Tongue (tissue), 2 donors: ENCODE measurements around the gene TMEM132A. TPM values are rescaled to one million over a fixed set of nuclear protein-coding genes. Genes with fewer than 3 reads are reported as not detected.
"Not testable (repeated sequence)": the region's sequence is repeated elsewhere in the genome, so short reads cannot be mapped to it uniquely, and the experiment has no call there.

ENCODE experiments used
- DNase-seq: peaks from one replicate; pipeline ENCODE4 v3.0.0-alpha.2; 2015
- total RNA-seq: library from RNA; depleted of rRNA; stranded (reverse); fragments of >200 nt; gene quantifications from one replicate; pipeline ENCODE4 v1.2.3, GENCODE V29; 2014

The TMEM132A gene
- total RNA-seq, 1 donor from 2014 or later = 29.7 TPM

DNA sequence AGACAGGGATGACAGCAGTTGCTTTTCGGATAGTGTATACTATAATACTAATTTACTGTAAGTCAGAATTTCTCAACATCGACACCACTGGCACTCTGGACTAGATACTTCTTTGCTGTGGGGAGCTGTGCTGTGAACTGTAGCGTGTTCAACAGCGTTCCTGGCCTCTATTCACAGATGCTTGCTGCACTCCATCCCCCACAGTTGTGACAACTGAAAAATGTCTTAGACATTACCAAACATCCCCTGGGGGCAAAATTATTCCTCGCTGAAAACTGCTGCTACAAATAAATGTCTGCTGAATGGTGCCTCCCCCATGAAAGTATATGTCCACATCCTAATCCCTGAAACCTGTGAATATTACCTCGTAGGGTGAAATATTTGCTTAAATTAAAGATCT lies 35.2 kb downstream of the TMEM132A start:
- DNase-seq = no peak

DNA sequence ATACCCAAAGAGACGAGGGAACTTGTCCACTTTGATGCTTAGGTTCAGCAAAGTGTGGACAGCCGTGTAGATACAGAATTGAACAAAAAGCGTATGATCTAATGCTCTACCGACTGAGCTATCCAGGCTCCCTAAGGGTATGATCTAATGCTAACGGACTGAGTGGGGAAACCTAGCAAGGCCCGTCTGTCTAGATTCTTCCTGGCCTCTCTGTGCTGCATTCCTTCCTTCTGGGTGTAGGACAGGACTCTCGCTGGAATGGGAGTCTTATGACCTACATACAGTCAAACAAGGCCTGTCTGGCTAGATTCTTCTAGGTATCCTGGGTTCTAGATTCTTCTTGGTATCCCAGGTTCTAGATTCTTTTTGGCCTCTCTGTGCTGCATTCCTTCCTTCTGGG lies 36.1 kb downstream of the TMEM132A start:
- no peak for DNase-seq

DNA sequence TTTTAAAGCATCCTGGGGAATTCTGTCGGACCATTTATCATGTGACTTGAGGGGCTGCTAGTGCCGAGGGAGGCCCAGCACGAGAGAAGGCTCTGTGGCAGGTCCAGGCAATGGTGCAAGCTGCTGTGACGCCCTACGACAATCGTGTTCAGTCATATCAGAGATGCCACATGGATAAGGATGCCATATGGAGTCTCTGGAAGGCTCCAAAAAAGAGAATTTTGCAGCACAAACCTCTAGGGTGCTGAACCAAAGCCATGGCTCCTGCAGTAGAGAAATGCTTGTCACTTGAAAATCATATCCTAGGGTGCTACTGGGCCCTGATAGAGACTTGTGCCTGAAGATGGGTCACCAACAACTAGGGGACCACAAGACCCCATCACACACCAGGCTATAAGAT lies 40.5 kb downstream of the TMEM132A start:
- no peak for DNase-seq

DNA sequence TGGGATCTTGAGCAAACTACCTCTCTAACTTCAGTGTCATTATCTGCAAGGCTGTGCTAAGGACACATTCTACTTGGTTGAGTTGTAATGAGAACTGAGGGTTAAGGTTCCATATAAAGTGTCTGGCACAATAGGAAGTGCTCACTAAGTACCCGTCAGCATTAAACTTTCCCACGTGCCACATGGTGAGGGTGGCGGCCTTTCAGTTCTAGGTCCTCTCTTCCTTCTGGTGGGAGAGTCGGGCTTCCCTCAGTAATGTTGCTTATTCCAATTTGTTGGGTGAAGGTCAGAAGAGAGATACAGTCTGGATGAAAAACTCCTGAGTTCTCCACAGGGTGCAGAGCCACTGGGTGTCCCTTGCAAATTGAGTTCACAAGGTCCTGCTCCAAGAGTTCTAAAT lies 42.6 kb downstream of the TMEM132A start:
- DNase-seq = no peak

DNA sequence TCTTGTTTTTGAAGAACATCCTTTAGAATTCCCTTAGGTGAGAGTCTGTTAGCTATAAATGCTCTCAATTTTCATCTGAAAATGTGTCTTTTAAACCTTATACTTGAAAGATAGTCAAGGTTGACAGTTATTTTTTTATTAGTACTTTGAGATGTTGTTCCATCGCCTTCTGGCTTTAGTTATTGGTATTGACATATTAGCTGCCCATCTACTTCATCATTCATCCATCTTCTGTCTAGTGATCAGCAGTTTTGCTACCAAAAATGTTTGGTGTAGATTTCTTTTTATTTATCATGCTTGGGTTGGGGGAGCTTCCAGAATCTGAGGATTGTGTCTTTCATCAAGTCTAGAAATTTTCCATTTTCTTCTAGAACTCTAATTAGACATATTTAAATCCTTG lies 44.0 kb downstream of the TMEM132A start:
- DNase-seq = no peak

DNA sequence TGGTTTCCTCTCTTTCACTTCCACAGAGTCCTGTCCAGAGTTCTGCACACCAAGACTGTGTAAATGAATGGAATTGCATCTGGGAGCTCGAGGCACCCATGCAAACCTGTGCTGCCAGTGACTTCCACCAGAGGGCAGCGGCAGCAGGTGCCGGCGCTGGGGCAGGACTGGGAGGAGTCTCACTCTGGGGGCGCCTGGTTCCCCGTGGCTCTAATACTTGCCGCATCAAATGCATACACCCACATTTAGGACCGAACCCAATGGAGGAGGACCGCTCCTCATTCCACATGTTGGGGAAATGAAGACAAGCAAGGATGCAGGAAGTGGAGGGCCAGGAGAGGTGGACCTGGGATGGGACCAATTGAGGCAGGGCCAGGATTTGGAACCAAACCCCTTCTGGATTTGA lies 46.1 kb downstream of the TMEM132A start:
- DNase-seq = peak; percentile 43

DNA sequence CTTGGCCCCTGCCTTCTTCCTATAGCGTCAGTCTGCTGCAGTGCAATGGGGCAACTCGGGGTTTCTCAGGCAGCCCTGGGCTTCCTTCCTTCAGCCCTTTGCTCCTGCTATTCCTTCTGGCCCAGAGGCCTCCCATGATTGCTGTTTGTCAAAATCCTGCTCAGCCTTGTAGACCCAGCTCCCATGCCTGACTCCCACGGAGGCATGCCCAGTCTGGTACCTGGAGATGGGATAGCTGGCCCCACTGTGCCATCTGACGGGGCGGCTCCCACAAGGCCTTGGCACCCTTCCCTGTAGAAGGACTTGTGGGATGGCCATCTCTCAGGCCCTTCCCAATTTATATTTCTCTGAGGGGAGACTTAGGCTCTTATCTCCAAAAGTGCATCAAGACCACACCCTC lies 46.6 kb downstream of the TMEM132A start:
- DNase-seq = no peak

DNA sequence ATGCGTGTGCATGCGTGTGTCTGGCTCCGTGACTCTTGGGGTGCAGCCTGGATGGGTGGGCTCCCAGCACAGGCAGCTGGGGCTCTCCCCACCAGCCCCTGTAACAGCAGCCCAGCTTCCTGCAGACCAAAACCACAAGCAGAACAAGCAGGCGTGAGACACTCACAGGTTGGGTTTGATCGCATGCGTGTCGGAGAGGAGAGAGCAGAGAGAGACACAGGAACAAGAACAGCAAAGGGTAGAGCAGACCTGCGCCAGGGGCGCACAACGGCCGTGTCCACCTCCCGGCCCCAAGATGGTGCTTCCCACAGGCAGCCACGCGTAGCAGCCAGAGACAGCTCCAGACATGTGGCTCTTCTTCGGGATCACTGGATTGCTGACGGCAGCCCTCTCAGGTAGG lies 47.3 kb downstream of the TMEM132A start, which contains the start of gene CD6:
CD6 (plus strand) TSS at position 161 of the 400 bp plus-strand sequence; CDS start at position 347, 186 bp downstream.
- DNase-seq = no peak

DNA sequence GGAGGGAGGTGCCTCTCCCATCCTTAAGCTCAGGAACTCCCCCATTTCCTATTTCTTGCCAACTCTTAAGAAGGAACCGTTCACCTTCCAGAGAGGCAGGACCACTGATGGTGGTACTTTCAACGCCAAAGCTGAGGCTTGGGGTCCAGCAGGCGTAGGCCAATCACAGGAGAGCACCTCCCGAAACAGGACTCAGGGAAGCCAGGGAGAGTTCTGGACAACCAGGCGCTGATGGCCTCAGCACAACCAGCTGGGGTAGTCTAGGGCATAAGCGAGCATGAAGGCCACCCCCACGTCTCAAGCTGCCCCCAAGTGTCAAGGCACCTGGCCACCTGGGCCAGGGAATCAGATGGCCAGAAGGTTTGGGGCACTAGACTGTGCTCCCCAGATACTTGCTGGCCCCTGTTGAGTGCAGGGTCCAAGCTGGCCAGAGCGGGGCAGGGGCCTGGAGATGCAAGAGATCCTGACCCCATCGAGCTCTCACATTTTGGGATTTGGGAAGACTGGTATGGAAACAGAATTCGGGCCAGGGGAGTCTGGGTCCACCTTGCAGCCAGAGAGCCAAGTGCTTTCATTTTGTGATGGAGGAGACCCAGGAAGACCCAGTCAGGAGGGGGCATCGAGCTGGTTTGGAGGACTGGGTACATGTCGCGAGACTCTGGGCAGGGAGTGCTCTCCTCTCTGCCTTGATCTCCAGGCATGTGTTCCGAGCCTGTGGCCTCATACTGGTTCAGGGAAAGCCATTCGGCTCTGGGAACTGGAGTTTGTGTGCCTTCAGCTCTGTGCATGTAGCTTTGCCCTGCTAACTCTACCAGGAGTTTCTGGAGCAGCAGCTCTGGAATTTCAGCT lies 48.1 kb downstream of the TMEM132A start:
- DNase-seq = no peak

DNA sequence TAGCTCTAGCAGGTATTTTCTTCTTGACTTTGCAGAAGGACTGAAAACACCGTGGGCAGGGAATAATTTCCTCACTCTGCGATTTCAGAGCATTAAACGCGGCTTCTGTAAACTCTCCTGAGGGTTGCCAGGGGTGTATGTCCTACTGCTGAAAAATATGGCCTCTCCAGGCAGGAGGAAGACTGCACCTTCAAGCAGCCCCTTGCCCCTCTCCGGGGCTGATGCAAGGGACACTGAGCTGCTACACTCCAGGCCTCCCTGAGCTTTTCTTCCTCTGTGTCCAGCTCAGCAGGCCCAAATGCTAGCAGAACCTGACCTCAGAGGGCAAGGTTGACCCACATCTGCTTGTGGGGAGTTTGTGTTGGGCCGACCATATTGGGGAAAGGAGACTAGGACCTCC lies 49.4 kb downstream of the TMEM132A start:
- DNase-seq = no peak

DNA sequence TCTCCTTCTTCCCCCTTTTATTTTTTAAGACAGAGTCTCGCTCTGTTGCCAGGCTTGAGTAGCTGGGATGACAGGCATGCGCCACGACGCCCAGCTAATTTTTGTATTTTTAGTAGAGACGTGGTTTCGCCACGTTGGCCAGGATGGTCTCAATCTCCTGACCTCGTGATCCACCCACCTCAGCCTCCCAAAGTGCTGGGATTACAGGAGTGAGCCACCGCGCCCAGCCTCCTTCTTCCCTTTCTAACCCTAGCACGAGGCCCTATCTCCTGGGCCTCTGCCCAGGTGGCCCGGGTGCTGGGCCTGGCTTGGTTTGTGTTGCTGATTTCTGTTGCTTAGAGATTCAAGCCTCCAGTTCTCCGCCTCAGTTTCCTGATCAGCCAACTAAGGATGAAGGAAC lies 50.1 kb downstream of the TMEM132A start:
- DNase-seq = not testable (repeated sequence)

DNA sequence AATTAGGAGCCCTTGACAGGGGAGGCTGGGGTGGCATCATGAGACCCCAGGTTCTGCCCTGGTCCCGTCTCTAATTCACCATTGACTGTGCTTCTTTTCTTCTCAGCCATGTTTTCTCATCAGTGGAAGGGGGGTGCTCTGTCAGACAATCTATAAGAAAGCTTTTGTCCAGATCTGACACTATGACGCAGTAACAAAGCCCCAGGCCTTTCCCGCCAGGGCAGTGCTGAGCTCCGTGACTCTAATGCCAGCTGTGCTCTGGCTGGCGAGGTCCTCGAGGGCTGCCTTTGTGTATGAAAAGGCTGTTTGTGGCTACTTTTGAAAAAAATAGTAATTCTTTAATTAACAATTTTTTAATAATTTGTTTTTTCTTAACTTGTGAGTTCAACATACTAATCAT lies 50.5 kb downstream of the TMEM132A start:
- peak; percentile 76 for DNase-seq

DNA sequence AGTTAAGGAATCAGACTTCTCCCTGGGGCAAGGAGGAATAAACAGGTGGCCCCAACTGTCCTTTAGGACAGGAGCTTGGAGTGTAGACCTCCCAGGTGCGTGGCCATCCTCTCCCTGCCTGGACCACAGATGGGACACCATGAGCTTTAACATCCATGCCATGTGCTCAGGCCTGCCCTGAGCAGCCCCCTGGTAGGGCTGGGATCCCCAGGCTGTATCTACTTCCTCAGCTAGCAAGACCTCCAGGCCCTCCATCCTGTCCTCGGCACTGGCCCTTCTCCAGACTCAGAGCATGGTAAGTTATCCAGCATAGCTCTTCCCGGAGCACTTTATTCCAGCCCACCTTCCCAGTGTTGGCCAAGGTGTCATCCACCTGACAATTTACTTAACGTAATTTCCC lies 53.0 kb downstream of the TMEM132A start:
- no peak for DNase-seq

DNA sequence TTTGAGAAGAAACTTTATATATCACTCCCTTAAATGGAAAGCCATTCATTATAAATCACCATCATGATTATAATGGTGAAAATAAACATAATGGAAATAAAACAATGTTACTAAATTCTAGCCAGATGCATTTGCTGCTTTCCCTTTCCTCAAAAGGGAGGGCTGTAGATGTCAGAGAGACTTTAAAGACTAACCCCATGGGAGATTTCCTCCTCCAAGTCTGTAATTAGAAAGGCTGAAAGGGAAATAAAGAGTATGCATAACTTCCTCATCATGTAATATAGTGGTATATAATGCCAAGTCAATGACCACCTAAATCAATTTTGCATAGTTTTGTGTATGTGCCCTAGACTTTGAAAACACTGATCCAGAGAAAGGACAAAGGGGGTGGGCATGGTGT lies 53.6 kb downstream of the TMEM132A start:
- DNase-seq = peak; percentile 45

DNA sequence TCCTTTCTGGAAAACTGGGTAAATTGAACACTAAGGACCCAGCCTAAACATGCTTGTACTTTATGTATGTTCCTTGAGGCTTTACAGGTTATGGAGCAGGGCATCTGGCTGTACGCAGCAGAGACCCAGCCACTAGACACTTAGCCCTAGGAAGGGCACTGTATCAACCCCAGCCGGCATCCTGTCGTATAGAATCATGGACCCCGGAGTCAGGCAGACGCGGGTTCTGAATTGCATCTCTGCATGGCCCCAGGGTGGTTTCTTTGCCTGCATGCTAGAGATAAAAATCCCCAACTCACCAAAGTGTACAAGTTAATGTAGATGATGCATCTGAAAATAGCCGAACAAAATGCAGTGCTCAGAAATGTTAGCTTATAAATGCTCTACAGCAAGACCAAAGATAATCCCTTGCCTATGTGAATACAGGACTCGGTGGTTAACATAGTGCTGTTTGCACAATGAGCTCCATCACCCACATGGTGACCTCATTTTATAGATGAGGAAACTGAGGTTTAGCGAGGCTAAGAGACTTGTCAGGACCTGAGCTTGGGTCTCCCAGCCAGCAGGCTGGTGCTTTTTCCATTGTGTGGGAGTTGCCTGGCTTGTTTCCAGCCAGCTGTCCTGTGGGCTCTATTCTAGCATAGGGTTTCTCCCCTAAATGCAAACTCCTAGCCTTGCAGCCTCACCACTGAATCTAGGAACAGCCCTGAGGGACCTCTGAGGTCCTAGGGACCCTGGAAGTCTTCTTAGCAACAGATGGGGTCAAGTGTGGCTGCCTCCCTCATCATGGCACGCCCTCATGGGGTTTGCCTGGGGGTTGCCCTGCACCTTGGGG lies 54.5 kb downstream of the TMEM132A start:
- DNase-seq = peak; percentile 83

DNA sequence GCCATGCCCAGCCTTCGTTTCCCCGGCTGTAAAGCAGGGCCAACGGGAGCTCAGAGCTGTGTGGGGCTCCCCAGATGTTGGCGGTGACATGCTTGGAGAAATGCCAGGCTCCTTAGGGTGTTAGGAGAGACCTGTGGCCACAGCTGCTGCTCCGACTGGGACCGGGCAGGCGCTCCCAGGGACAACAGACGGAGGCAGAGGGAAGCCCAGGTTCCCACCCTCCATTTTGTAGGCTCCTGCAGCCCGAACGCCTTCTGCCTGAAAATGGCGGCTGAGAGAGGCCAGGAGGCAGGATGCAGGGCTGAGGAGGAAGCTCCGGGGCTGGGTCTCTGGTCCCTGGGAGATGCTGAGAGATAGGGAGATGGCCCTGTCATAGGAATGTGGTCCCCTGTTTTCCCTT lies 57.3 kb downstream of the TMEM132A start:
- DNase-seq = no peak

DNA sequence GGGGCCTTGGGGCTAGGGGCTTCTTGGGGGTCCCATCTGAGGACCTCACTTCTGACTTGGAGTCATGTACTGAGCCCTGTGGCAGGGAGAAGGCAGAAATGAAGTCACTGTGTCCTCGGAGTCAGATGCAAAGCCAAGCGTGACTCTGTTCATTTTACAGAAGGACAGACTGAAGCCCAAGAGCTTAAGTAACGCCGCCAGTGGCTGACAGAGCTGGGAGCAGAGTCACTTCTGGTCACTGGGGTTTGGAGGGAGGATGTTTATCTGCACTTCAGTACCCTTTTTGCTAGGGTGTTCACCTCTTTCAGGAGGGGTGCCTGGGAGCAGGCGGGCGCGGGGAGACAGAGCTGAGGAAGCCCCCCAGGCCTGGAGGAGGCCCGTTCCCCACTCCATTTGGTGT lies 57.9 kb downstream of the TMEM132A start:
- DNase-seq = no peak

DNA sequence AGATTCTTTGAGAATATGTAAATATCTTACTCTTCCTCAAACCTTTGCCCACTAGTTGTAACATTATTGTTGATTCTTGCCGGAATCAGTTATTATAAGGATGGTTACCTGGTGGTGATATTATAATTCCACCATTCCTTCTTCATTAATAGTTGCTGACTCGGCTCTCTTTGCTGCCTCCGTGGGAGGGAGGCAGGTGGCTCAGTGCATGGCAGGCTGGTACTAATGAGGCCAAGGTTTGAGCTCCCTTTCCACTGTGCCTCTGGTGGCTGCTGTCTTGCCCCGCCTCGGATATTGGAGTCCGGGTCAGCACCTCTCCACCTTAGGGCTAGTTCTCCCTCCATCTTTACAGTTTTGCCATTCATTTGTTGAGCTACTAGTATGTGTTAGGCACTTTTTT lies 59.9 kb downstream of the TMEM132A start:
- no peak for DNase-seq

DNA sequence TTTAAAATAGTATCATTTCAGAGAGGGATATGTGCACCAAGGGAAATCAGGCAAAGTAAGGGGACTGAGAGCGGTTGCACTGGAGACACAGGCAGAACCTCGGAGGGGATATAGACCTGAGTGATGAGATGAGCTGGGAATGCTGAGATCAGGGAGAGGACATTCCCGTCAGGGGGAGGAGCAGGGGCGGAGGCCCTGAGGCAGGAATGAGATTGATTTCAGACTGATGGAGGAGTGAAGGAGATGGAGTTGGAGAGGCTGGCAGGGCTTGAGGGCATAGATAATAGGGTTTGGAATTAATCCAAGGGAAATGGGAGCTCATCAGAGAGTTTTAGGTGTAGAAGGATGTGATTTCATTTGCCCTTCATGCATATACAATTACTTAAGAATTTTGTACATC lies 60.4 kb downstream of the TMEM132A start:
- DNase-seq = no peak

DNA sequence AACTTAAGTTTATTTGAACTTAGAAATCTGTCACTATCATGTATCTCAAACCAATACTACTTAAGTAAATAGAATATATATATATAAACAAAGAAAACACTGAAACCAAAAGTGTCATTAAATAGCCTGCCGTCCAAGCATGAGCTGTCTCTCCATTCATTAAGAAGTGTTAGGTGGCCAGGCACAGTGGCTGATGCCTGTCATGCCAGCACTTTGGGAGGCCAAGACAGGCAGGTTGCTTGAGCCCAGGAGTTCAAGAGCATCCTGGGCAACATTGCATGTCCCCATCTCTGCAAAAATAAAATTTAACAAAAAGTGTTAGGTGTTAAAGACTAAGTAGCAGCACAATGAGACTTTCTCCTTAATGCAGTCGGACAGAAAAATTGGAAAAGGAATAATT lies 61.2 kb downstream of the TMEM132A start:
- no peak for DNase-seq

DNA sequence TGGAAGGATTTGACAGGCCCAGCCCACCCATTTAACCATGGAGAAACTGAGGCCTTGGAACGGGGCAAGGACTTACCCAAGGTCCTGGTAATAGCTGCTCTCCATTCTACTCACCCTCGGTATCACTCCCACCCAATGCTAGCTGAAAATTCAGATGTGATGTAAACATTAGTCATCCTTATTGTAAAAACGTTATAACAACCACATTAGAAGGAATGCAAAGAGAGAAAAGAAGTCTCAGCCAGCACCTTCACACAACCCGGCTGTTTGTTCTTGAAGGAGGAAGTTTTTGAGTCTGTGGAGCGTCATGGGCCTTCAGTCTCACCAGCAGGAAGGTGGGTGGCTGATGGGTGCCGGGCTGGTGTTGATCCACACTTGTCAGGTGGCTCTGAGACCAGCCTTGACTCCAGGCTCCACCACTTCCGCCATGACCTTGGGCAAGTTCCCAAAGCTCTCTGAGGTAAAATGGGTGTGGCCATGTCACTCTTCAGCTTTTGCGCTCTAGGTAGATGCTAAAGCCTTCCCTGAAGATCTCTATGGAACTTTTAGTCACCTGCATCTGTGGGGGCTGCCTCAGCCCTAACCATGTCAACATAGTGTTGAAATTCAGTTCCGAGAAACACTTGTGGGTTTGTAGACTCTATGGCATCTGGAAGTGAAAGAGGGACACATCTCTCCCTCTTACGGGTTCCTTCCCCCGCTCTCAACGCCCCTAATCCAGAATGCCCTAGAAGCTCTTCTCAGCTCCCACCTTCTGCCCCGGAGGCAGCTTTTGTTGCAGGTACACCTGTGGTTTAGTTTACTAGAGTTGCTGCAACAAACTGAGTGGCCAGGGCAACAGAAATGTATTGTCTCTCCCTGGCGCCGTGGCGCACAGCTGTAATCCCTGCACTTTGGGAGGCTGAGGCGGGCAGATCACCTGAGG lies 62.0 kb downstream of the TMEM132A start:
- no peak for DNase-seq
